ENCODE data around the gene NTMT2.
"Not testable (repeated sequence)": the region's sequence is repeated elsewhere in the genome, so short reads cannot be mapped to it uniquely, and the experiment has no call there.

Gene NTMT2

DNA sequence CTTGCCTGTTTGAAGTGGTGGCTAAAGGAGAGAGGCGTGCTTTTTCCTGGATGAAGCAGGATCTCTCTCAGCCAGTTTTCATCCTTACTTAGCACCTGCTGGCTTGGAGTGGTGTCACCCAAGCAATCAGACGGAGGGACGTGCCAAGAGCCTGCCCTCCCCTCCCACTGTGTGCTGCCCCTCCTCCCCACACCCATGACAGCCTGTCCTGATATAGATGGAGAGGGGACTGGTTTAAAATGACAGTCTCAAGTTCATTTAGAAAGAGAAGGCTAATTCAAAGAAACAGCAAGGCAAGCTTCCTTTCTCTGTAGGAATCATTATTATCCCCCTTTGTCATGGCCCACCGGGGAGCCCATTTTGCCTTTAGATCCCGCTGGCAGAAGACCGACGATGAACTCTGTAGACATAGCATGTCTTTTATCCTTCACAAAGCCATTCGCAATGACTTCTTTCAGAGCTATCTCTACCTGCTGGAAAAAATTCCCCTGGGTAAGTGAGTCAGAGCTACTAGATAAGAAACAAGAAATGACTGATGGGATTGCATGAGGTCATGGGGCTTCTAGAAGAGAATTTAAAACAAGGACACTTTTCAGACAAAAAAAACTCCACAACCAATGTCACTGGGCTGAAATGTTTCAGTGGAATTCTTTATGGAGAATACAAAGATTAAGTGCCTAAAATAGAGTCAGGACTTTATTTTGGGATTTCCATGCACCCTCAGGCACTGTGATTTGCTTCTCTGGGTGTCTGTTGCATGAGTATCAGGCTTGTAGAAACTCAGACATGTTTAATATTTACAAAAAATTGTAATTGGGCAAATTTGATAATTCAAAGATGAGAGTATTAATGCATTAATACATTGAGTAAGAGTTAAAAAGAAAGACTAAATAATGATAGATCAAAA lies at the start of gene NTMT2:
Gene NTMT2, plus strand, starts transcription at position 190 of the 907 bp plus-strand sequence. Its CDS starts 149 bp downstream, at position 339.
- DNase-seq (ENCODE audit: low spot score): no peak

DNA sequence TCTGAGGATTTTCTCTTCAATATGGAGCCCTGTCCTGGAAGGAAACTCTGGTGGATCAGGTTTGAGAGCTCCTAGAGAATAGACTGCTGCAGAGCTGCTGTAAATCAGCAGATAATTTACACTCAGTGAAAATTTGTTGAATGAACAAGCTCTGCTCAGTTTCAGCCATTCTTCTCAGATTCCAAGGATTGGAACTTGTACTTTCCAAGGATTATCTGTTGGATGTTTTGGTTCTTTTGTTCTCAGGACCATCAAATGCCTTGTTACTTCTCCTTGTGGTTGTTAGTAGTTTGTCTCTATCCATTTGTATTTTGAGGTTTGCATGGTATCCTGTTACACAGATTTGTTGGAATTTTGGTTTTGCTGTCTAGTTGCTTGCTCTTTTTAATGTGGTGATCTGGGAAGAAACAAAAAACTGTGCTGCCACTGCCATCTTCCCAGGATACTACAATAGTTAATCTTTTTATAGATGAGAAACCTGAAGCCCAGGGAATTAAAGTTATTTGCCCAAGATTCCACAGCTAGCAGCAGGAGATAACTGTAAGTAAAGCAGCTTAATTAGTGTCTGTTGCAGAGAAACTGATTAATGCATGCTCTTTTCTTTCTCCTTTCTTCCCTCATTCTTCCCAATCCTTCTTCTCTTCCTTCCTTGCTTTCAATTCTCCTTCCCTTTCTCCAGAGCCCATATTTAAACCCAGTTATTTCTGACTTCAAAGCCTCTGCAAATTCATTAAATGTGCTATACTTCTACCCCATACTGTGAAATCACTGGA lies 49.6 kb upstream of the NTMT2 start:
- no peak for DNase-seq (ENCODE audit: low spot score)

DNA sequence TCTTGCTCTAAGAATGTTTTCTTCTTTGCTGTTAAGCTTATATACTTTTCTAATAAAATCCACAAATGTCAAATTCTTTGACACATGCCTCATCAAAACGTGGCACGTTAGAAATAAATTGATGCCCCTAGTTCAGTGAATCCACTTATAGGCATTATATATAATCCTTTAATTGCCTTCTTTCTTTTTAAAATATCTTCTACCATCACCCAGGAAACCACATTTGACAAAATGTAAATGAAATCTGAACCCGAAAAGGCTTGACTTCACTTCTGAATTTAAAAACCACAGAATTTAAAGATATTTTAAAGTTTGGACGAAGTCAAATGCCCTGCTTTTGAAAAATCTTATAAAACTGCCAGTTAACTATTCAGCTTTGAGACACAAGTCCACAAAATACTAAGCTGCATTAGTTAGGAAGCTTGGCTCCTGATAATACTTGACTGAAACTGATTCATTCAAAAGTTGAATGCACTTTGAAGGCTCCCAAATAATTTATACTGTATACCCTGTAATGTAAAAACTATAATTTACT lies 48.9 kb upstream of the NTMT2 start:
- DNase-seq (ENCODE audit: low spot score): no peak

DNA sequence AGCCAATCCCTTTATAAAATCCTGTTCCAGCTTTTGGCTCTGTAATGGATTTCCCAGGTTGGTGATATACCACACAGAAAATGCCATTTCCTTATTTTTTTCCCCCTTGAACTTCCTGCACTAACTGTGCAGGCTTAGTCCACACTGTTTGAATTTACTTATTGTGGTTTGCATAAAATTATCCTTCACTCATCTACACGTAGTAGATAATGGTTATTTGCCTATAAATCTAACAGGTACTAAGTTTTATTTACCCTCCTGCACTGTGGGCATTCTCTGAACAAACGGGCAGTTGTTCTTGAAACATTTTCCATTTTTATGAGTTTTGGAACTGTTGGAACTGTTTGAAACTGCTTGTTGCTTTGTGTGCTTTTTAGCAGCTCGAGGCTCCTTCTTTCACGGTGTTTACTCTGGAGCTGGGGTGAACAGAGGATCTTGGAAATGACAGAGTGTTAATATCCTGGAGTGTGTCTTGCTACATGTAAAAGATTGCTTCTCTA lies 48.3 kb upstream of the NTMT2 start:
- no peak for DNase-seq (ENCODE audit: low spot score)

DNA sequence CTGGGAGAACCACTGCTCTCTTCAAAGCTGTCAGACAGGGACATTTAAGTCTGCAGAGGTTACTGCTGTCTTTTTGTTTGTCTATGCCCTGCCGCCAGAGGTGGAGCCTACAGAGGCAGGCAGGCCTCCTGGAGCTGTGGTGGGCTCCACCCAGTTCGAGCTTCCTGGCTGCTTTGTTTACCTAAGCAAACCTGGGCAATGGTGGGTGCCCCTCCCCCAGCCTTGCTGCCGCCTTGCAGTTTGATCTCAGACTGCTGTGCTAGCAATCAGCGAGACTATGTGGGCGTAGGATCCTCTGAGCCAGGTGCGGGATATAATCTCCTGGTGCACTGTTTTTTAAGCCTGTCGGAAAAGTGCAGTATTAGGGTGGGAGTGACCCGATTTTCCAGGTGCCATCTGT lies 32.6 kb upstream of the NTMT2 start:
- not testable (repeated sequence) for DNase-seq (ENCODE audit: low spot score)

DNA sequence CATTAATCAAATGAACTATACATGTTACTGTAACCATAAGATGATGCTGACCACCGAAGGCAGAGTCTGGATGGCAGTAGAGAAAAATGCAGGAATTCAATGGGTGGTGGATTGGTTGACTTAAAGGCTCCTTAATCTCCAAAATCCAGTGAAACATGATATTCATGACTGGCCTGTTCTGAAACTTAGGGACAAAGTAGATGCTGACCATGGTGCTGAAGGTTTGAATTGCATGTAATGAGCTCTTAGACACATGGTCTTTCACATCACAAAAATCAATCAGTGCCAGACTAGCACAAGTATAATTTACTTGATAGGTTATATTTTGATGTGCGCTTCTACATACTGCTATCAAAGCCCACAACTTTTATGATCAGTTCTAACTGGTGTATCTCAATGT lies 30.9 kb upstream of the NTMT2 start:
- DNase-seq (ENCODE audit: low spot score): no peak

DNA sequence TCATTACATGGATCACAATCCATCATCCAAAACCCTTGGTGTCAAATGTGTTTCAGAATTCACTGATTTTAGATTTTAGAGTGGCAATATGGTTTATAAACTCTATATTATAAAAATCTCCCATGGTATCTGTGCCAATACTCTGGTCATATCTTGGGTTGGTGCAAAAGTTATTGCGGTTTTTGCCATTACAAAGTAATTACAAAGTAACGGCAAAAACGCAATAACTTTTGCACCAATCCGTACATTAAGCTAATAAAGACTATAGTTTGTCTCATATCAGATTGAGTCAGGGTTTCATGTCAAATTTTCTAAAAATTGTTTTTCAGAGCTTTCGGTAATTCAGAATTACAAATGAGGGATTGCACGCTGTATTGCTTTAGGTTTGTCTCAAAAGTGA lies 23.4 kb upstream of the NTMT2 start:
- no peak for DNase-seq (ENCODE audit: low spot score)

DNA sequence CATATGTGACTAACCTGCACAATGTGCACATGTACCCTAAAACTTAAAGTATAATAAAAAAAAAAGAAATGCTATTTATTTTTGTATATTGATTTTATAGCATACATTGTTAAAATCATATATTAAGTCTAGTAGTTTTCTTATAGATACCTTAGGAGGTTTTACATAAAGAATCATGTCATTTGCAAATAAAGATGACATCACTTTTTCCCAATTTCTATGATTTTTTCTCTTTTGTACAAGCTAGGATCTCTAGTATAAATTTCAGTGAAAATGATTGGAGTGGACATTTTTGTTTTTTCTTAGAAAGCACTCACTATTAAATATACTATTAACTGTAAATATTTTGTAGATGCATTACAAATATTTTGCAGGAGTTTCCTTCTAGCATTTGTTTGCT lies 20.5 kb upstream of the NTMT2 start:
- no peak for DNase-seq (ENCODE audit: low spot score)

DNA sequence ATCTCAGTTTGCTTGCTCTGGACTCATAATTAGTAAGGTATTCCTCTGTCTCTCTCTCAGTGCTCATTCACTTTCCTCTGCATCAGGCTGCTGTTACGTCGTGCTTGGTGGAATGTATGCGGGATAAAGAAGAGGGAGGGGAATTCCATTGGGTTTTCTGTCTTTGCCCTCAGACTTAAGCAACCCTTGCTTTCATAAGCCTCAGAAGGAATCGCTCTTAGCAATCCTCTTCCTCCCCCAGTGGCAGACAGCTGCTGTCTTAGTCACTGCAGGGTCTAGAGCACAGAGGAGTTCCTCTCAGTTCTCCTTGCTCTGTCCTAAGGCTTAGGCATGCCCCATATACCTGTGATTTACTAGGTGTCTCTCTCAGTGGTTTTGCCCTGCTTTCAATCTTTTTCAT lies 19.1 kb upstream of the NTMT2 start:
- no peak for DNase-seq (ENCODE audit: low spot score)

DNA sequence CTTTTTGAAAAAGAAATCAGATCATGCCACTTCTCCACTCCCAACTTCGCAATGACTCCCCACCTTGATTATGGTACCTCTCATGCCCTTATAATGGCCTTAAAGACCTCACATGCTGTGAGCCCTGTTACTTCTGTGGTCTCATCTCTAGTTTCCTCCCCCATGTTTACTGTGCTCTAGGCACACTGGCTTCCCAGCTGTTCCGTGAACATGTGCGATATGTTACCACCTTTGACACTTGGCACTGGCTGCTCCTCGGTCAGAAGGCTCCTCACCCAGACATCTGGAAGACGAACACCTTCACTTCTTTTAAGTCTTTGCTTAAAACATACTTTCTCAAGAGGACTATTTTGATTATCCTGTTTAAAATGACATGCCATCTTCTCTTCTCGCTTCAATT lies 14.3 kb upstream of the NTMT2 start:
- DNase-seq (ENCODE audit: low spot score): no peak

DNA sequence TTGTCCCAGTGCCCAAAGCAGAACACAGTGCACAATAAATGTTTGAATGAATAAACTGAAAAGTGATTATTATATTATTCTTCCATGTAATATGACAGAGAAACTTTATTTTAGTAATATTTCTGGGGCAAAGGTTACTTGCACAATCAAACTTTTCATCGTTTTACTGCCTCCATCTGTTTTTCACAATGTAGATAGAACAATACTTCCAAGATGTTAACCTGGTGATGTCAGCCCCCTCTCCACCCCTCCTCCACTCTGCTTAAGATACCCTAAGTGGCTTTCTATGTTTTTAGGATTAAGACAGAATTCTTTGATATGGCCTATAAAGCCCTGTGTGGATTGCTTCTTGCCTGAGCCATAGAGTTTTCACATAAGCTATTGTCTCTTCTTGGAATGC lies 13.8 kb upstream of the NTMT2 start:
- no peak for DNase-seq (ENCODE audit: low spot score)

DNA sequence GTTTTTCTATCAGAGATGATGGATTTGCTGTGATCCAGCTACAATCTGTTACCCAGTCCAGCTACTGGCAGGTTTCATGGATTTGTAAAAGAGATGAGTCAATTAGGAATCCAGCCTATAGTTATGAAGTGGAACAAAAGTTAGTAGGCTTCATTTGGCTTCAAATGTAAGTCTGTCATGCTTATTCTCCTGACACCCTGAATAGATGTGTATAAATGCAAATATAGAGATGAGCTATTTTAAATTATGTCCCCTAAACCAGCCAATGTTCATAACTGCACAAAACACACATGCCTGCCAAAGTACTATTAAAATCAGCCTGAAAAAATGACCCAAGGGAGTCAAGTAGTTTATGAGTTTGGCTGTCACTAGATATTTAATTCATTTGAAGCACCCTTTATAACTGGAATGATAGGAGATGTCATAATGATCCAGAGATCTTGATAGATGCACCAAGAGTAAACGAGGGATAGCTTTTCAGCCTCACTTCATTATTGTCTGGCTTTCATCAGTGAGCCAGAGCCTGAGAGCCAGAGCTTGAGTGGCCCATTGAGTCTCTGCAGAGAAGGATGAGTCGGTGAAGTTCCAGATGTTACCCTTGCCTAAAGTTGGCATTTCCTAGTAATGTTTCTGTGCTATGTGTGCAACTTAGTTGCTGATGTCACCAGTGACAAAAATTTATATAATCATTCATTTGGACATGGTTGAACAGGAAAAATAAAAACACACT lies 11.8 kb upstream of the NTMT2 start:
- no peak for DNase-seq (ENCODE audit: low spot score)

DNA sequence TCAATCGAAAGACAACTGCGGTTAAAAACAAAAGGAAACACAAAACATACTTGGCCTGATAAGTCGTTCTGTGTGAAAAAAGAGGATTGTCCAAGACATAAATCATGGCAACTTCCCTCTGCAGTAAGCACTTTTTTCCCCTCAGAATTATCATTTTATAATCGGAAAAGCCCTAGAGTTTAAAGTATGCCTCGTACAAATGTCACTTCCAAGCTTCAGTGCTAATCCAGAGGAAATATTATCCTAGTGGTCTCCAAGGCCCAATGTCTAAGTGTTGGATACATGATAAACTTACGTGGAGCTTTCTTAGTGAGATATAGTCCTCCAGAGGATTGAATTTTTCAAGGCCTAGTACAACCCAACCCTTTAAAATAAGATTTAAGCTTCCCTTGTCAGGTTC lies 11.2 kb upstream of the NTMT2 start:
- no peak for DNase-seq (ENCODE audit: low spot score)

DNA sequence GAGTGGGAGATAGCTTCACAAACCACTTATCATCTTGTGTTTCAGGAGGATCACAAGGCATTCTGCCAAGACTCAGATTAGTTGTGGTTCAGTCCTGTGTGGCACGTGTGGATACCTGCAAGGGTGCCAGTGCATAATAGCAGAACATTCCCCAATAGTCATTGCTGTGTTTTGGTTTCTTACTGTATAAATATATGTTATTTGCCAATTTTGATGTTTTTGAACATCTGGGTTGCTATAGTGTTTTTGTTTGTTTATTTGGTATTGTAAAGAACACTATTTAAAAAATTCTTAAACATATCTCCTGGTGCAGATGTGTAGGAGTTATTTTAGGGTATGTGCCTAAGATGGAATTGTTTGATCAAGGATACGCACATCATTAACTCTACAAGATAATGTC lies 5.4 kb upstream of the NTMT2 start:
- no peak for DNase-seq (ENCODE audit: low spot score)

DNA sequence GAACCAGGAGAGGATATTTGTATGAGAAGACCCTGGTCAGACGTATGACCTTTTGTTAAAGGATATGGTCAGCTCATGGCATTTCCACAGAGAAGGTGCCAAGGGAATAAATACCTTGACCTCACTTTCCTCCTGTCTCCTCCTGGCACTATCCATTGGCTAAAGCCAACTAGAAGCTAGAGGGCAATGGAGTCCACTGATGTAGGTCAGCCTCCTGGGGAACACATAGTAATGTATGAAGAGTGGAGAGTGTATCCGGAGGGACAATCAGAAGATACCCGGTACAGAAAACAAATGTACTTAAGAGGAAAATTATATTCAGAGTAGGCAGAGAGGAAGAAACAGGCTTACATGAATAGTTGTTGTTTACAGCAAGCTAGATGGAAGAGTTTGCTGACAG lies 698 bp upstream of the NTMT2 start:
- DNase-seq (ENCODE audit: low spot score): no peak

DNA sequence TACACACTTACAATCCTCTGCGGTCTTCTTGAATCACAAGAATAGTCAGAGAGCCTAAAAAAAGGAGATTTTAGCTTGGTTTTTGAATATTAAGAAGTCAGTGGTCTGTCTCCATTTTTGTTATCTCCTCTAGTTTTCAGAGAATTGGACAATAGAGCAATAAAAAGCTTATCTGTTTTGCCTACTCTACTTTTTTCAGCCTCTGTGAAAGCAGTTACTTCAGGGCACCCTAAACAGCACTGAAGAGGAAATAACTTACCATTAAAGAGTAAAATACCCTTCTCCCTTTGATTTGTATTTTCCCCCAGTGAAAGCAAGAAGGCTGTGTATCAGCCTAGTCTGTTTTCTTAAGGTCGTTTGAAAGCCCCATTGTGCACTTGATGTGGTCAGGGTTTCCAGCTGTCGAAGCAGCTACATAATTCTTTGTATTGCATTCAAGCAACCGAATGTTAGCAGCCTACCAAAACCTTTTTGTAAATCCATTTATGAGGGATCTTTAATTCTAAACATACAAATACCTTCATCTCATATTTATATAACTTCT lies 1.0 kb downstream of the NTMT2 start:
- DNase-seq (ENCODE audit: low spot score): no peak

DNA sequence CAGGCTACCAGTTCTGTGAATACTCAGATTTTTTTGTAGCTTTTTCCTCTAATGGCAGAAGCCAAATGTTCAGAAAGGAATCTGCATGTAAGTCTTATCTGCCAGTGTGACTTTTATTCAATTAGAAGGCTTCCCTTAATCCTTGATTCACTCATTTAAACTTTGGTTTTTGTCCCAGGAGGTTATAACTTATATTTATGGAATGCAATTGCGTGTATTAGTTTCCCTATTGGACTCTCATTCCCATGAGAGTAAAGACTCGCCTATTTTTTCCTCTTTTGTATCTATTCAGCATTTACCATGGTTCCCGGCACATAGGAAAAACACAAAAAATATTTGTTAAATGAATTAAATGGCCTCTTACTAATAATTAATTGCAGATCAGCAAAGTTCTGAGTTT lies 3.5 kb downstream of the NTMT2 start:
- no peak for DNase-seq (ENCODE audit: low spot score)

DNA sequence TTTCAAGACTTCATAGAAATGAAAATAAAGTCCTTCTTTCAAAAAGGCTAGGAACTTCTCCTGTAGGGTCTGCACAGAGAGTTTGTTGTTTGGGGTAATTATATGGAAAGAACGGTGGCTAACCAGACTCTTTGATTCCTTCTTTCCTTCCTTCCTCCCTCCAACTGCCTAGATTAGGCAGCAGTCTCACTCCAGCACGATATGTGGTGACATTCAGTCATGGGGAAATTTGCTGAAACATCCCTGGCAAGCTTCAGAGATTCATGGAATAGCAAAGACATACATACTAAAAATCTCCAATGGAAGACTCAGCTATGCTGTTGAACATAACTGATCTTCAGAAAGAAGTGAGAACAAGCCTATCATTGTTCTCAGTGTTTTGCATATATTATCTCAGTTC lies 4.3 kb downstream of the NTMT2 start:
- DNase-seq (ENCODE audit: low spot score): no peak

DNA sequence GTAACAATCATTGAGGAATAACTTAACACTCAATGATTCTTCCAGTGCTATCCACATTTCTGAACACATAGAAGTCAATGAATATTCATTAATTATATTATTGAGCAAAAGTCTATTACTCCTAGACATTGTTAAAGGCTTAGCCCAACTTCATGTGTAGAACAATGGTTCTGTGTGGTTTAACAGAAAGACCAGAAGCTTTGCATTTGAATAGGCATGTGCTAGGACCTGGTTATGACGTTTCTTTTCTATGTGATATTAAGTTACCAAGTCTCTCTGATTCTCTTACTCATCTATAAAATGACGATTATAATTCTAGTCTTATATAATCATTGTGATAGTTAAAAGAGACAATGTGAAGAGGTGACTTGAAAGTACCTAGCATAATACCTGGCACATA lies 5.2 kb downstream of the NTMT2 start:
- no peak for DNase-seq (ENCODE audit: low spot score)

DNA sequence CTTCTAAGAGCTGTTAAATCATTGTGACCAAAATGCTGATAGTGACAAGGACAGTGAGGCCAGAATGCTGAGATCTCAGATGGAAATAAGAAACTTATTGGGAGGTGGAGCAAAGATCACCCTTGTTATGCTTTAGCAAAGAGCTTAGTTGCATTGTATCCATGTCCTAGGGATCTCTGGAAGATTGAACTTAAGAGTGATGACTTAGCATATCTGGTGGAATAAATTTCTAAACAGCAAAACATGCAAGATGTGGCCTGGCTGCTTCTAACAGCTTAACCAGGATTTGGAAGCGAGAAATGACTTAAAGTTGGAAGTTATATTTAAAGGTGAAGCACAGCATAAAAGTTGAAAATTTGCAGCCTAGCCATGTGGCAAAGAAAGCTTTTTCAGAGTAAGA lies 7.7 kb downstream of the NTMT2 start:
- DNase-seq (ENCODE audit: low spot score): no peak

DNA sequence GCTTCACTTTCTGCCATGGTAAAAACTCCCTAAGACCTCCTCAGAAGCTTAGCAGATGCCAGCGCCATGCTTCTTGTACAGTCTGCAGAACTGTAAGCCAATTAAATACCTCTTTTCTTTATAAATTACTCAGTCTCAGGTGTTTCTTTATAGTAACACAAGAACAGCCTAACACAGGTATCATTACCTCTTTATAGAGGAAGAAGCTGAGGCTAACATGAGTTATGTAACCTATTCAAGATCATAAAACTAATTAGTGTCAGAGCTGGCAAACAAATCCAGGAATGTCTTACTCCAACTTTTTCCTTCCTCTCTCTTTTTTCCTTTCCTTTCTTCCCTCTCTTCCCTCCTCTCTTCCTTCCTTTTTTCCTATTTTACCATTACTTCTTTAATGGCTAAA lies 9.3 kb downstream of the NTMT2 start:
- DNase-seq (ENCODE audit: low spot score): no peak

DNA sequence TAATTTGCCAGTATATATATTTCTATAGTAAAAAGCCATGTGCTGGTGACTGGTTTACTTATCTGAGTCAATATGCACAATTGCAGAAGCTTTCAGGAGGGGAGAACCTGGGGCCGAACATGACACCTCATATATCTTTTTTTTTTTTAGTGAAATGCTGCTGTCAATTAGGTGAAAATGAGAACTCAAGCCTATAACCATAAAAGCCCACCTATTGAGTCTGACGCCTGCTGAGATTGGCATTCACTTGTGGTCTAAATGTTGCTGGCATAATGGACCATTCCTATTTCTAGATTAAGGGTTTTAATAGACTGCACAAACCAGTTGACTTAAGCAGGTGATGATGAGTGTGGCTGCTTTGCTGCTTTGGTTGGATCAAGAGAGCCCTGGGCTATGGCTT lies 10.8 kb downstream of the NTMT2 start:
- no peak for DNase-seq (ENCODE audit: low spot score)

Data from cerebellar cortex (tissue), 1 donor.